GM18517 (cell line): ENCODE data around the gene AKT2.
"Not testable (repeated sequence)": the region's sequence is repeated elsewhere in the genome, so short reads cannot be mapped to it uniquely, and the experiment has no call there.

Experiments used
- ATAC-seq: cut with Tn5 transposase; IDR thresholded peaks from one replicate; pipeline ENCODE4 v1.9.1; 2021; ENCODE audit warnings: mild to moderate bottlenecking, moderate library complexity; ENCODE audit not compliant: unreplicated experiment

Gene AKT2

DNA sequence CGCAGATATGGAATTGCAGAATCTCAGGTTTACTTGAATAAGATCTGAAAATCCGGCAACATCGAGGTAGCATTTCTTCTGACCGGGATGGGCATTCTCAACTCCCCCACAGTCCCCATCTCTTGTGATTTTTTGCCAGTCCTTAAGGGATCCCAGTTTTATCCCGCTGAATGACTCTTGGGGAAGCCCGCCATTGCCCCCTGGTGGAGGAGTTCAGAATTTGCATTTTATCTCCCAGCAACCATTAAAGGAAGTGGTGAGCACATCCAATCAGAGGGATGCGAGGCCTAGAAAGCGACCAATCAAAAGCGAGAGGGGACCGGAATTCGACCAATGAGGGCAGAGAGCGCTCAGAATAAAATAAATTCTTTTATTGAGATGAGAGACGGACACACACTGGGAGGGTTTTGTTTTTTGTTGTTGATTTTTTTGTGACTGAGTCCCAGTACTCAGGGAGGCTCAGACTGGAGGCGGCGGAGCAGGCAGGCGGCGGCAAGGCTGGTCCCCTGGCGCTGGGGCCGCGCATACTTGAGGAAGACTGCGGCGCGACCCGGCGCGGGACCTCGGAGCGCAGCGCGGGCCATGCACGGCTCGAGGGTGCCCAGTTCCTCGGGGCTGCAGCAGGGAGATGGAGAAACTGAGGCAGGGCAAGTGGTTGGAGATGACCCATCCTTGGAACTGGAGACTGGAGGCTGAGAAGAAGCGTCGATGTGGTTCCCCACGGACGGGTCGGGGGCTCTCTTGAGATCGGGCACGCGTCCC is 63.1 kb downstream of the AKT2 start:
- no peak for ATAC-seq

- no peak for ATAC-seq
These were observed 64.5 kb downstream of the AKT2 start for GRCh38 chr19:40220674-40221073.

DNA sequence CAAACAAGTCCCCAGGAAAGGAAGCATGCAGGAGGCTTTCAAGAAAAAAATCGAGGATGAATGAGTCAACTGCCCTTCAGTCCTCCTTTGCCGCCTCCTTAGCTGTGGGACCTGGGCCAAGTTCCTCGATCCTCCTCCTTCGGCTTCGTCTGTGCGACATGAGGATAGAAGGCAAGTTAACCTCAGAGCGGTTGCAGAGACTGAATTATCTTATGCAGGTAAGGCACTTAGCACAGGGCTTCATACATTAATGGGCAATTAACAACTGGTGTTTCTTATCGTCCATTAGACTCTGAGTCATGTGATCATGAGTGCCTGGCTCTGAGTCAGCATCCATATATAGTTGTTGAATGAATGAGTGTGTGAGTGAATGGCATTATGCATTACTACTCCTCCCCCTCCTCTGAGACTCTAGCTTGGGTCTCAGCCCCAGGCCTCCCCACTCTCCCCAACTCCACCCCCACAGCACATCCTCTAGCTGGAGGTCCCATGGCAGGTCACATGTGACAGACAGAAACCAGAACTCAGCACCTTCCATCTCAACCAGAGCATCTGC is 65.3 kb downstream of the AKT2 start:
- no peak for ATAC-seq

GRCh38 chr19:40219029-40219428 is 66.1 kb downstream of the AKT2 start:
- not testable (repeated sequence) for ATAC-seq

DNA sequence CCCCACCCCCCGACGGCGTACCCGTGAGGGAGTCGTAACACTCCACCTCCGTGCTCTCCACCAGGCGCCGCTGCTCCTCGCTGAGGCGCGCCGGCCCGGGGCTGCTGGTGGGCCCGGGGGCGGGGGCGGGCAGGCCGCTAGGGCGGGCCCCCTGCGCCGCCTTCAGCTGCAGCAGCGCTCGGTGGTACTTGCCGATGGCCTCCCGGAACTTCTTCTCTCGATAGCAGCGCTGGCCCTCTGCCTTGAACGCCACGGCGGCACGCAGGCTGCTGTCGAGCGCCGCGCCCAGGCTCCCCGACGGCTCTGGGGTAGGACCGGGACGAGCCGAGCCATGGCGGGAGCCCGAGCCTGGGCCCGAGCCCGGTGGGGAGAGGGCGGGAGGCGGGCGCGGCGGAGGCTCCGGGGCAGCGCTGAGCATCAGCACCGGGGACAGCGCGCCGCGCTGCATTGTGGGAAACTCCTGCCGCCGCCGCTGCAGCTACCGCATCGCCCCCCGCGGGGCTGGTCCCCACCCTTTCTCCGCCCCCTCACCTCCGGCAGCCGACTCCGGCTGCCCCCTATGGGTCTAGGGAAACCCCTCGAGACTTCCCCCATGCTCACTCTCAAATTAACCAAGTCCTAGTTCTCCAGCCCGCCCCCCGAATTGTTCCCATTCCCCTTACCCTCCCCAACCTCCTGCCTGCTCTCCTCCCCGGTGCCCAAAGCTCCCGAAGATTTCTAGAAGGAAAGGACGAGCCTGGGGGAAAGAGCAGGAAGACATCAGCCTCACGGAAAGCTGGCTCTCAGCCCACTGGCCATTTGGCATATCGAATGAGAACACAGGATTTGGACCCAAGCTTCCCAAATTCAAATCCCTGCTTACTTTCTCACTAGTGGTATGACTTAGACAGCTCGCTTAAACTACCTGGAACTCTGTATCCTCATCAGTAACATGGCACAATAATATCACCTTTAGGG is 66.9 kb downstream of the AKT2 start, which contains the start of gene TTC9B:
TTC9B (minus strand) TSS at position 451 of the 957 bp plus-strand sequence; CDS start at position 448, 3 bp downstream.
- no peak for ATAC-seq

GRCh38 chr19:40217027-40217810 is 67.9 kb downstream of the AKT2 start:
- no peak for ATAC-seq

DNA sequence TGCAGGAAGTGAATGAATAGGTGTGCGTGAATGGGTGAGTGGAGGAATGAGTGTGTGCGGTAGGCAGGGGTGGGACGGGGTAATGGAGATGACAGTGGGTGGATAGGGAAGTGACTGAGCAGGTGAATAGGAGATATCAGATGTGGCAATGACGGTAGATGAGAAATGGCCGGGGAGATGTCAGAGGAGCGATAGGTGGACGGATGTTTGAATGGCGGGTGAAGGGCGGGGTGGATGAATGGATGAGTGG is 68.4 kb downstream of the AKT2 start:
- no peak for ATAC-seq

GRCh38 chr19:40216013-40216776 is 69.0 kb downstream of the AKT2 start:
- no peak for ATAC-seq

DNA sequence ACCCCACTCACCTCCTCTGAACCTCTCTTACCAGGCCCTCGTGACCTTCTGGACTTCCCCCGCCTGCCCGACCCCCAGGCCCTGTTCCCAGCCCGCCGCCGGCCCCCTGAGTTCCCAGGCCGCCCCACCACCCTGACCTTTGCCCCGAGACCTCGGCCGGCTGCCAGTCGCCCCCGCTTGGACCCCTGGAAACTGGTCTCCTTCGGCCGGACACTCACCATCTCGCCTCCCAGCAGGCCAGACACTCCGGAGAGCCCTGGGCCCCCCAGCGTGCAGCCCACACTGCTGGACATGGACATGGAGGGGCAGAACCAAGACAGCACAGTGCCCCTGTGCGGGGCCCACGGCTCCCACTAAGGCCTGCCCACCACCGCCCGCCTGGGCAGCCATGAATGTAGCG is 70.2 kb downstream of the AKT2 start:
- ATAC-seq, result no peak

DNA sequence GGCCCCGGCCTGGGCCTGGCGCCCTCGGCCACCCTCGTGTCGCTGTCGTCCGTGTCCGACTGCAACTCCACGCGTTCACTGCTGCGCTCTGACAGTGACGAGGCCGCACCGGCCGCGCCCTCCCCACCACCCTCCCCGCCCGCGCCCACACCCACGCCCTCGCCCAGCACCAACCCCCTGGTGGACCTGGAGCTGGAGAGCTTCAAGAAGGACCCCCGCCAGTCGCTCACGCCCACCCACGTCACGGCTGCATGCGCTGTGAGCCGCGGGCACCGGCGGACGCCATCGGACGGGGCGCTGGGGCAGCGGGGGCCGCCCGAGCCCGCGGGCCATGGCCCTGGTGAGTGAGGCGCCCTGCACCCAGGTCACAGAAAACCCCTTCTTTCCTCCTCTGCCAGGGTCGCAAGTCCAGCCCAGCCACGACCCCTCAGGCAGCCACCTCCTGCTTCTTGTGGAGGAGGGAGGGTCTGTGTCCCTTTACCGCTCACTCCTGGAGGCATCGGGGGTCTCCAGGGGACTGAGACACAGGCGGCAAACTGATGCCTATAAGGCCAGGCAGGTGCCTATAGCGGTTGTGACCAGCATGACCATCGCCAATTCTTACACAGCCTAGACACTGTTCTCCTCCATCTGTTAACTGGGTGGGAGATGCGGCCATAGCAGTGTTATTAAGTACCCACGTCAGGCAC is 71.1 kb downstream of the AKT2 start:
- ATAC-seq, result no peak

- ATAC-seq, result no peak
These were observed 71.8 kb downstream of the AKT2 start for GRCh38 chr19:40213251-40213829.

GRCh38 chr19:40210889-40211288 is 74.3 kb downstream of the AKT2 start:
- ATAC-seq, result no peak

- ATAC-seq, result no peak
These were observed 76.5 kb downstream of the AKT2 start for GRCh38 chr19:40208602-40209001.

- ATAC-seq, result no peak
These were observed 79.4 kb downstream of the AKT2 start for GRCh38 chr19:40205760-40206159.

GRCh38 chr19:40204381-40204780 is 80.8 kb downstream of the AKT2 start:
- no peak for ATAC-seq

DNA sequence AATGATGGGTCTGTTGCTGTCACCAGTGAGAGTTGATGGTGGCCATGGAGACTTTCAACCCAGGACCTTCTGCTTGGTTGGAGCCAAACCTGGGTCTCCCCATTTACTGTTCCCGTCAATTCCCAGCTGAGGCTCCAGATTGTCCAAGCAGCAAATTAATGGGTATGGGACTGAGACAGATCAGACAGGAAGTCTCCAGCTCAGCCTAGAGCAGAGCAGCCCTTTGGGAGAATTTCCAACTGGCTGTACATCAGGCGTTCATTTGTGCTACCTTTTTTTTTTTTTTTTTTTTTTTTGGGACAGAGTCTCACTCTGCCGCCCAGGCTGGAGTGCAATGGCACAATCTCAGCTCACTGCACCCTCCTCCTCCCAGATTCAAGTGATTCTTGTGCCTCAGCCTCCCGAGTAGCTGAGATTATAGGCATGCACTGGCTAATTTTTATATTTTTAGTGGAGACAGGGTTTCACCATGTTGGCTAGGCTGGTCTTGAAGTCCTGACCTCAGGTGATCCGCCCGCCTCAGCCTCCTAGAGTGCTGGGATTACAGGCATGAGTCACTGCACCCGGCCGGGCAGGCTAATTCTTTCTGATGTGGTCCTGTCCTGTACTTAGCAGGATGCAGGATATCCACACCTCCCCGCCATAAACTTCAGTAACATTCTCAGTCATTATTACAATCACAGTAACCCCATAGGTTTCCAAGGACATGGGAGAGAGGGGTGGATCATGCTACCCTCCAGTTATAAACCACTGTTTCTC is 84.6 kb downstream of the AKT2 start:
- no peak for ATAC-seq

- no peak for ATAC-seq
These were observed 86.7 kb downstream of the AKT2 start for GRCh38 chr19:40198272-40198990.

DNA sequence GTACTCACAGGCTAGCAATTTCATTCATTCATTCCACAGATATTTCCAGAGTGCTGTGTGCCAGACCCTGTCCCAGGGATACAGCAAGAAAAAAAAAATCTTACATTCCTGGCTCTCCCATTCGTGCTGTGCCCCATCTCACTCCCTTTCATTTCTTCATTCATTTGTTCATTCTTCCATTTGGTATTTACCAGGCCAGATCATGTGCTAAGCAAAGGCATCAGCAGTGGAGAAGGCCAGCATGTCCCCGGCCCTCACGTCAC is 91.6 kb downstream of the AKT2 start:
- ATAC-seq, result no peak
